GM12875 (cell line): ENCODE data around the gene PRDM8.

Experiments
- H3K4me3 ChIP-seq: one replicate; pipeline ENCODE4 v1.5.1; 2011; ENCODE audit warnings: low read depth, low read length, control low read depth
- TF ChIP-seq, protein P1 (sequence below): IDR thresholded peaks from 2 replicates; pipeline ENCODE4 v1.5.1; 2011; ENCODE audit warnings: low read depth, mild to moderate bottlenecking, control low read depth, inconsistent platforms, low read length, moderate library complexity, borderline replicate concordance; ENCODE audit not compliant: insufficient read depth

Gene PRDM8

DNA sequence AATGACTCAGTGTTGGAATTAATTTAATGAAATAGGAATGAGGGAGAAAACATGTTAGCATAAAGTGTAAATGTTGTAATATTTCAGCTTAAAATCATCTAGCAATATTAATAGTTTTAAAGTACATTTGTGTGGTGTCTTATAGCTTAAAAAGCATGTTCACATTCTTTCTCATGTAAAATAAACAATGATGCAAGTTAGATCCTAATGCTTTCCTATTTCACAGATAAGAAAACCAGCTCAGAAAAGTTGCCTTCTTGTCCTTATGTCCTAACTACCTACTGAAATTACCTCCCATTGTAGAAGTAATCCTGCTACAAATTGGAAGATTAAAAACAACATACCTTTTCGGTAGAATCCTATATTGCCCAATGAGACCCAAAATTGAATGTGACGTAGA is 40.9 kb upstream of the PRDM8 start:
- TF ChIP-seq, protein P1, sequence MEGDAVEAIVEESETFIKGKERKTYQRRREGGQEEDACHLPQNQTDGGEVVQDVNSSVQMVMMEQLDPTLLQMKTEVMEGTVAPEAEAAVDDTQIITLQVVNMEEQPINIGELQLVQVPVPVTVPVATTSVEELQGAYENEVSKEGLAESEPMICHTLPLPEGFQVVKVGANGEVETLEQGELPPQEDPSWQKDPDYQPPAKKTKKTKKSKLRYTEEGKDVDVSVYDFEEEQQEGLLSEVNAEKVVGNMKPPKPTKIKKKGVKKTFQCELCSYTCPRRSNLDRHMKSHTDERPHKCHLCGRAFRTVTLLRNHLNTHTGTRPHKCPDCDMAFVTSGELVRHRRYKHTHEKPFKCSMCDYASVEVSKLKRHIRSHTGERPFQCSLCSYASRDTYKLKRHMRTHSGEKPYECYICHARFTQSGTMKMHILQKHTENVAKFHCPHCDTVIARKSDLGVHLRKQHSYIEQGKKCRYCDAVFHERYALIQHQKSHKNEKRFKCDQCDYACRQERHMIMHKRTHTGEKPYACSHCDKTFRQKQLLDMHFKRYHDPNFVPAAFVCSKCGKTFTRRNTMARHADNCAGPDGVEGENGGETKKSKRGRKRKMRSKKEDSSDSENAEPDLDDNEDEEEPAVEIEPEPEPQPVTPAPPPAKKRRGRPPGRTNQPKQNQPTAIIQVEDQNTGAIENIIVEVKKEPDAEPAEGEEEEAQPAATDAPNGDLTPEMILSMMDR = no peak
- H3K4me3 ChIP-seq = no peak overlapping the region

DNA sequence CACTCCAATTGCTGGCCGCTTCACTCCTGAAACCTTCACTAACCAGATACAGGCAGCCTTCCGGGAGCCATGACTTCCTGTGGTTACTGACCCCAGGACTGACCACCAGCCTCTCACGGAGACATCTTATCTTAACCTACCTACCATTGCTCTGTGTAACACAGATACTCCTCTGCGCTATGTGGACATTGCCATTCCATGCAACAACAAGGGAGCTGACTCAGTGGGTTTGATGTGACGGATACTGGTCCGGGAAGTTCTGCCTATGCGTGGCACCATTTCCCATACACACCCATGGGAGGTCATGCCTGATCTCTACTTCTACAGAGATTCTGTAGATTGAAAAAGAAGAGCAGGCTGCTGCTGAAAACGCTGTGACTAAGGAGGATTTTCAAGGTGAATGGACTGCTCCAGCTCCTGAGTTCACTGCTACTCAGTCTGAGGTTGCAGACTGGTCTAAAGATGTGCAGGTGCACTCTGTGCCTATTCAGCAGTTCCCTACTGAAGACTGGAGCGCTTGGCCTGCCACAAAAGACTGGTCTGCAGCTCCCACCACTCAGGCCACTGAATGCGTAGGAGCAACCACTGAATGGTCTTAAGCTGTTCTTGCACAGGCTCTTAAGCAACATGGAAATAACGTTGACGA is 35.8 kb upstream of the PRDM8 start:
- TF ChIP-seq, protein P1 = no peak
- no peak overlapping the region for H3K4me3 ChIP-seq

DNA sequence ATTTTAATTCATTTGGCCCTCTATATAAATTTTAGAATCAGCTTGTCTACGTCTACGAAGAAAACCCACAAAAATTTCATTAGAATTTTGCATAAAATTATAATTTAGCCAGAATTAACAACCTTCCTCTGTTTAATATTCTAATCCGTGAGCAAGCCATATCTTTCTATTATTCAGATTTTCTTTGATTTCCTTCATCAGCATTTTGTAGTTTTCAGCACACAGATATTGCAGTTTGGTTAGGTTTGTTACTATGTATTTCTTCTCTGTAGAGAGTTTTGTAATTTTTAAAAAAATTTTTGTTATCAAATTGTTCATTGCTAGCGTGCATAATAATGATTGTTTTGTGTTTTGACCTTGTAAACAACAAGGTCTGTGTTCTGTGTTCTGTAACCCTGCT is 34.9 kb upstream of the PRDM8 start:
- H3K4me3 ChIP-seq = no peak overlapping the region
- TF ChIP-seq, protein P1 = no peak

DNA sequence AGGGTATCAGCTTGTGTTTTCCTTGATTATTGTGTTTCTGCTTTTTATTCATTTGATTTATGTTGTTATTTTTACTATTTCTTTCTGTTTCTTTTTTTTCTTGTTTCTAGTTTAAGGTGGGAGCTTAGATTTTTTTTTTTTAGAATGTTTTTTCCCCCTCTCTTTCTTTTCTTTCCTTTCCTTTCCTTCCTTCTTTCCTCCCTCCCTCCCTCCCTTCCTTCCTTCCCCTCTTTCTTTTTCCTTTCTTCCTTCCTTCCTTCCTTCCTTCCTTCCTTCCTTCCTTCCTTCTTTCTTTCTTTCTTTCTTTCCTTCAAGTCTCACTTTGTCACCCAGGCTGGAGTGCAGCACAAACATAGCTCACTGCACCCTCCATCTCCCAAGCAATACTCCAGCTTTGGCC is 31.4 kb upstream of the PRDM8 start:
- TF ChIP-seq, protein P1 = no peak

DNA sequence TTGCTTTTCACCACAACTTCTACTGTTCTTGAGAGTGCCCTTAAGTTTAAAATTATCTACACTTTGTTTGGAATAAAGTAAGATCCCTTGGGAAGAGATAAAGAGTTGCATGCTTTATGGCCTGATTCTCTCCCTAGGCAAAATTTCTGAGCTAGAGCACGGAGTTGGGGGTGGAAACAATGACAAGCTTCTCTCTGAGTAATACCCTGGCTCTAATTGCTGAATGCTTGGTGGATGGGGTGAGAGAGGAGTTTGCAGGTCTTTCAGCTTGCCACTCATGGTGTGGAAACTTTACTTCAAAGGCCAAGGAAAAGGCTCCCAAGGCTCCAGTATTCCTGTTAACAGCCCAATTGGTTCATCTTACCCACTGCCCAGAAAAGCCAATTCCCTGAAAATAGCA is 26.1 kb upstream of the PRDM8 start:
- TF ChIP-seq, protein P1 = no peak
- no peak overlapping the region for H3K4me3 ChIP-seq

More for the DNA sequence above, 31.4 kb upstream of the PRDM8 start:
- H3K4me3 ChIP-seq = no peak overlapping the region

DNA sequence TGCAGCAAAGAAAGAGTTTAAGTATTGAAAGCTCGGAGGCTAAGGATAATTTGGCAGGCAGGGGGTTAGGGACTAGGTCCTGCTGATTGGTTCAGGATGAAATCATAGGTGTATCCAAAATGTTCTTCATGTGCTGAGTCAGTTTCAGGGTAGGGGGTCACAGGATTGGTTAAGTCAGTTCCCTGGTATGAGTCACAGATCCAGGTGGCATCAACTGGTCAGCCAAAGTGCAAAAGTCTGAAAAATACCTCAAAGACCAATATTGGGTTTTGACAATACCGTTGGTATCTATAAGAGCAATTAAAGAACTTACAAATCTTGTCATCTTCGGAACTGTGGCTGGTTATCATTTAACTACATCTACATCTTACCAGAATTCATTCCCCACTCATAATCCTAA is 25.6 kb upstream of the PRDM8 start:
- no peak overlapping the region for H3K4me3 ChIP-seq
- TF ChIP-seq, protein P1 = no peak

DNA sequence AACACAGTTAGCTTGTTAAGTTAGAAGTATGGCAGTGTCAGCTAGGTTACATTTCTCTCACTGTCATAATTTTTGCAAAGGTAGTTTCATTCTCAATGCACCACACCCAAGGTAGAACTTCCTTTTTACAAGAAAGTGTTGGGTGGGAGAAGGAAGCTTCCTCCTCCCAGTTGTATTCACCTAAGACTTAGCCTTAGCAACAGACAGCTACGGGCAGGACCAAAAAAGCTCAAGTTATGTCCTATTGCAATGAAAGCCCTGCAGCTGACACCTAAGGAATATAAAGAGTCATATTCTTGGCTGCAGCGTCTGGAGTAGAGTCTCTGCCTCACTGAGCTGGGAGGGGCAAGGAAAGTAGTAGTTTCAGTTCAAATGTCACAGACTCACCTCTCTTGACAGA is 25.1 kb upstream of the PRDM8 start:
- H3K4me3 ChIP-seq = no peak overlapping the region
- TF ChIP-seq, protein P1 = no peak
